Neural cell (in vitro differentiated cells): ENCODE results near the gene LIN37. TPM values are rescaled to one million over a fixed set of nuclear protein-coding genes. Genes with fewer than 3 reads are reported as not detected.
A peak's percentile ranks its signal among the peaks of the same experiment; 100 is the strongest.

Source experiments
- H2AFZ ChIP-seq: fragments of 200-600, 300-800 bp; sonication (generic), shearing (Covaris generic); 2 replicates; pipeline ENCODE4 v1.6.0; 2014; ENCODE audit warnings: low read depth, mild to moderate bottlenecking, antibody characterized with exemption, low read length, moderate library complexity
- H3F3A ChIP-seq: fragments of 200-600 bp; shearing (Covaris generic); 2 replicates; pipeline ENCODE4 v1.6.1; 2016; ENCODE audit warnings: mild to moderate bottlenecking, moderate library complexity, mixed read lengths, antibody characterized with exemption, low read length; ENCODE audit not compliant: insufficient read depth, poor library complexity, severe bottlenecking
- H3K27ac ChIP-seq: fragments of 200-600, 300-800 bp; sonication (generic), shearing (Covaris generic); 2 replicates; pipeline ENCODE4 v1.5.1; 2014; ENCODE audit warnings: mild to moderate bottlenecking, low read length, moderate library complexity
- H3K27me3 ChIP-seq: fragments of 300-800, 200-600 bp; sonication (generic), shearing (Covaris generic); 2 replicates; pipeline ENCODE4 v1.6.0; 2014; ENCODE audit warnings: mild to moderate bottlenecking, low read depth, low read length, moderate library complexity; ENCODE audit not compliant: insufficient read depth
- H3K36me3 ChIP-seq: fragments of 300-800, 200-600 bp; sonication (generic), shearing (Covaris generic); 2 replicates; pipeline ENCODE4 v1.5.1; 2014; ENCODE audit warnings: mild to moderate bottlenecking, antibody characterized with exemption, low read length, moderate library complexity; ENCODE audit not compliant: insufficient read depth
- H3K4me2 ChIP-seq: fragments of 300-800, 200-600 bp; sonication (generic), shearing (Covaris generic); 2 replicates; pipeline ENCODE4 v1.6.0; 2014; ENCODE audit warnings: mild to moderate bottlenecking, low read length
- H3K4me3 ChIP-seq: fragments of 300-800, 200-600 bp; sonication (generic), shearing (Covaris generic); 2 replicates; pipeline ENCODE4 v1.5.1; 2014; ENCODE audit warnings: mild to moderate bottlenecking, low read length, moderate library complexity
- H3K79me2 ChIP-seq: fragments of 200-600 bp; shearing (Covaris generic); replicated peaks from 2 replicates; pipeline ENCODE4 v1.6.0; 2014; ENCODE audit warnings: mild to moderate bottlenecking, low read length, moderate library complexity; ENCODE audit not compliant: insufficient read depth
- H3K9ac ChIP-seq: fragments of 300-800, 200-600 bp; sonication (generic), shearing (Covaris generic); 2 replicates; pipeline ENCODE4 v1.6.1; 2016; ENCODE audit warnings: mild to moderate bottlenecking, low read length, mixed read lengths
- H3K9me2 ChIP-seq: fragments of 200-600 bp; shearing (Covaris generic); 2 replicates; pipeline ENCODE4 v1.6.1; 2016; ENCODE audit warnings: mild to moderate bottlenecking, low read length, mixed read lengths; ENCODE audit not compliant: insufficient read depth
- H3K9me3 ChIP-seq: fragments of 200-600, 300-800 bp; sonication (generic), shearing (Covaris generic); 2 replicates; pipeline ENCODE4 v1.6.1; 2016; ENCODE audit warnings: mild to moderate bottlenecking, mixed run types, low read length, moderate library complexity, mixed read lengths
- H4K20me1 ChIP-seq: fragments of 200-600 bp; shearing (Covaris generic); 2 replicates; pipeline ENCODE4 v1.6.1; 2016; ENCODE audit warnings: mild to moderate bottlenecking, mixed run types; ENCODE audit not compliant: insufficient read depth
- EP300 ChIP-seq: fragments of 450-650 bp; conservative IDR thresholded peaks from 2 replicates; pipeline ENCODE4 v1.6.1; 2014; ENCODE audit warnings: antibody characterized with exemption, mild to moderate bottlenecking, moderate library complexity; ENCODE audit not compliant: poor library complexity, severe bottlenecking
- EZH2 ChIP-seq: fragments of 200-600, 300-800 bp; shearing (Covaris generic), sonication (generic); IDR thresholded peaks from 2 replicates; pipeline ENCODE4 v1.6.1; 2014; ENCODE audit warnings: antibody characterized with exemption, low read length, borderline replicate concordance, mild to moderate bottlenecking; ENCODE audit not compliant: insufficient read depth, poor library complexity, severe bottlenecking
- MXI1 ChIP-seq: fragments of 450-650 bp; conservative IDR thresholded peaks from 2 replicates; pipeline ENCODE4 v1.6.1; 2014; ENCODE audit warnings: antibody characterized with exemption, mild to moderate bottlenecking; ENCODE audit not compliant: poor library complexity, severe bottlenecking
- POLR2AphosphoS5 ChIP-seq: IDR thresholded peaks from 2 replicates; pipeline ENCODE4 v1.6.1; 2012
- RAD21 ChIP-seq: fragments of 450-650 bp; conservative IDR thresholded peaks from 2 replicates; pipeline ENCODE4 v1.6.1; 2014; ENCODE audit warnings: antibody characterized with exemption, mild to moderate bottlenecking, moderate library complexity
- SMC3 ChIP-seq: fragments of 450-650 bp; conservative IDR thresholded peaks from 2 replicates; pipeline ENCODE4 v1.6.1; 2014; ENCODE audit warnings: antibody characterized with exemption, mild to moderate bottlenecking, moderate library complexity; ENCODE audit not compliant: poor library complexity
- TAF1 ChIP-seq: IDR thresholded peaks from 2 replicates; pipeline ENCODE4 v1.6.1; 2012; ENCODE audit warnings: low read depth
- polyA plus RNA-seq: library from polyadenylated mRNA; depleted of rRNA; stranded (reverse); fragments of >200 nt; gene quantifications from 2 replicates; pipeline ENCODE4 v1.2.3, GENCODE V29; 2014
- TF ChIP-seq, protein P1 (sequence below): IDR thresholded peaks from 2 replicates; pipeline ENCODE4 v1.6.1; 2012; ENCODE audit warnings: borderline replicate concordance
- TF ChIP-seq, protein P2 (sequence below): fragments of 450-650 bp; IDR thresholded peaks from 2 replicates; pipeline ENCODE4 v1.5.1; 2014; ENCODE audit warnings: antibody characterized with exemption, mild to moderate bottlenecking, moderate library complexity; ENCODE audit not compliant: poor library complexity, severe bottlenecking

LIN37 gene
- polyA plus RNA-seq, 1 donor from 2014 or later = 25.7 TPM

DNA sequence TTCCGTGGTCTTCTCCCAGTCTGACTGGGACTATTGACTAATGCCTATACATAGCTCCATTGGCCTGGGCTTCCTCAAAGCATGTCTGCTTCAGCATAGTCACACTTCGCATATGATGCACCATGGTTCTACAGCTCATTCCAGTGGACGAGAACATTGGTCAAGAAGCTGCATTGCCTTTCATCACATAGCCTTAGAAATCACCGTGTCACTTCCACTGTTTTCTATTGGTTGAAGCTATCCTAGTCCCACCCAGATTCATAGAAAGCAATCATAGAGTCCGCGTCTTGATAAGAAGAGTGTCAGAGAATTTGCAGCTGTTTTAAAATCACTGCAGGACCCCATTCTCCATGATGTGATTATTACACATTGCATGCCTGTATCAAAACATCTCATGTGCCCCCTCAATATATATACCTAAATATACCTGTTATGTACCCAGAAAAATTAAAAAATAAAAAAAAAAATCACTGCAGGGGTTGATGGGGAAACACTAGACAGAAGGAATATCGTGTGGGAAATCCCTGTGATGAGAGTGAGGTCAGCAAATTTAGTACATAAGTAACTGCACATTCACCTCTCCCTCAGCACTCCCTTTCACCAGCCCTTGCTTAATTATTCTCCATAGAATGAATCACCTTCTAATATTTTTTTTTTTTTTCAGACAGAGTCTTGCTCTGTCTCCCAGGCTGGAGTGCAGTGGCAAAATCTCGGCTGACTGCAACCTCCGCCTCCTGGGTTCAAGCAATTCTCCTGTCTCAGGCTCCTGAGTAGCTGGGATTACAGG lies 24.8 kb downstream of the LIN37 start:
- Histone ChIP-seq H4K20me1 (no peaks in the 10 kb centered on the region), H3K27me3 (no peaks in the 10 kb centered on the region), H3K9me2 (no peaks in the 10 kb centered on the region), H3K9me3 (no peaks in the 10 kb centered on the region), H3K79me2 (peaks cover 24% of the 10 kb centered on the region), H3K4me3 (no peak overlapping the region), H3F3A (no peaks in the 10 kb centered on the region), H3K36me3 (no peaks in the 10 kb centered on the region), H3K9ac (no peak overlapping the region), H2AFZ (no peak overlapping the region), H3K4me2 (no peak overlapping the region), H3K27ac (no peak overlapping the region)
- TF ChIP-seq, protein P1, sequence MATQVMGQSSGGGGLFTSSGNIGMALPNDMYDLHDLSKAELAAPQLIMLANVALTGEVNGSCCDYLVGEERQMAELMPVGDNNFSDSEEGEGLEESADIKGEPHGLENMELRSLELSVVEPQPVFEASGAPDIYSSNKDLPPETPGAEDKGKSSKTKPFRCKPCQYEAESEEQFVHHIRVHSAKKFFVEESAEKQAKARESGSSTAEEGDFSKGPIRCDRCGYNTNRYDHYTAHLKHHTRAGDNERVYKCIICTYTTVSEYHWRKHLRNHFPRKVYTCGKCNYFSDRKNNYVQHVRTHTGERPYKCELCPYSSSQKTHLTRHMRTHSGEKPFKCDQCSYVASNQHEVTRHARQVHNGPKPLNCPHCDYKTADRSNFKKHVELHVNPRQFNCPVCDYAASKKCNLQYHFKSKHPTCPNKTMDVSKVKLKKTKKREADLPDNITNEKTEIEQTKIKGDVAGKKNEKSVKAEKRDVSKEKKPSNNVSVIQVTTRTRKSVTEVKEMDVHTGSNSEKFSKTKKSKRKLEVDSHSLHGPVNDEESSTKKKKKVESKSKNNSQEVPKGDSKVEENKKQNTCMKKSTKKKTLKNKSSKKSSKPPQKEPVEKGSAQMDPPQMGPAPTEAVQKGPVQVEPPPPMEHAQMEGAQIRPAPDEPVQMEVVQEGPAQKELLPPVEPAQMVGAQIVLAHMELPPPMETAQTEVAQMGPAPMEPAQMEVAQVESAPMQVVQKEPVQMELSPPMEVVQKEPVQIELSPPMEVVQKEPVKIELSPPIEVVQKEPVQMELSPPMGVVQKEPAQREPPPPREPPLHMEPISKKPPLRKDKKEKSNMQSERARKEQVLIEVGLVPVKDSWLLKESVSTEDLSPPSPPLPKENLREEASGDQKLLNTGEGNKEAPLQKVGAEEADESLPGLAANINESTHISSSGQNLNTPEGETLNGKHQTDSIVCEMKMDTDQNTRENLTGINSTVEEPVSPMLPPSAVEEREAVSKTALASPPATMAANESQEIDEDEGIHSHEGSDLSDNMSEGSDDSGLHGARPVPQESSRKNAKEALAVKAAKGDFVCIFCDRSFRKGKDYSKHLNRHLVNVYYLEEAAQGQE = no peak
- TF ChIP-seq EP300 = no peak
- no peak for TF ChIP-seq MXI1
- TF ChIP-seq POLR2AphosphoS5 = no peak
- TF ChIP-seq, protein P2, sequence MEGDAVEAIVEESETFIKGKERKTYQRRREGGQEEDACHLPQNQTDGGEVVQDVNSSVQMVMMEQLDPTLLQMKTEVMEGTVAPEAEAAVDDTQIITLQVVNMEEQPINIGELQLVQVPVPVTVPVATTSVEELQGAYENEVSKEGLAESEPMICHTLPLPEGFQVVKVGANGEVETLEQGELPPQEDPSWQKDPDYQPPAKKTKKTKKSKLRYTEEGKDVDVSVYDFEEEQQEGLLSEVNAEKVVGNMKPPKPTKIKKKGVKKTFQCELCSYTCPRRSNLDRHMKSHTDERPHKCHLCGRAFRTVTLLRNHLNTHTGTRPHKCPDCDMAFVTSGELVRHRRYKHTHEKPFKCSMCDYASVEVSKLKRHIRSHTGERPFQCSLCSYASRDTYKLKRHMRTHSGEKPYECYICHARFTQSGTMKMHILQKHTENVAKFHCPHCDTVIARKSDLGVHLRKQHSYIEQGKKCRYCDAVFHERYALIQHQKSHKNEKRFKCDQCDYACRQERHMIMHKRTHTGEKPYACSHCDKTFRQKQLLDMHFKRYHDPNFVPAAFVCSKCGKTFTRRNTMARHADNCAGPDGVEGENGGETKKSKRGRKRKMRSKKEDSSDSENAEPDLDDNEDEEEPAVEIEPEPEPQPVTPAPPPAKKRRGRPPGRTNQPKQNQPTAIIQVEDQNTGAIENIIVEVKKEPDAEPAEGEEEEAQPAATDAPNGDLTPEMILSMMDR = no peak
- TF ChIP-seq SMC3 = no peak
- no peak for TF ChIP-seq EZH2
- no peak for TF ChIP-seq TAF1
- TF ChIP-seq RAD21 = no peak

DNA sequence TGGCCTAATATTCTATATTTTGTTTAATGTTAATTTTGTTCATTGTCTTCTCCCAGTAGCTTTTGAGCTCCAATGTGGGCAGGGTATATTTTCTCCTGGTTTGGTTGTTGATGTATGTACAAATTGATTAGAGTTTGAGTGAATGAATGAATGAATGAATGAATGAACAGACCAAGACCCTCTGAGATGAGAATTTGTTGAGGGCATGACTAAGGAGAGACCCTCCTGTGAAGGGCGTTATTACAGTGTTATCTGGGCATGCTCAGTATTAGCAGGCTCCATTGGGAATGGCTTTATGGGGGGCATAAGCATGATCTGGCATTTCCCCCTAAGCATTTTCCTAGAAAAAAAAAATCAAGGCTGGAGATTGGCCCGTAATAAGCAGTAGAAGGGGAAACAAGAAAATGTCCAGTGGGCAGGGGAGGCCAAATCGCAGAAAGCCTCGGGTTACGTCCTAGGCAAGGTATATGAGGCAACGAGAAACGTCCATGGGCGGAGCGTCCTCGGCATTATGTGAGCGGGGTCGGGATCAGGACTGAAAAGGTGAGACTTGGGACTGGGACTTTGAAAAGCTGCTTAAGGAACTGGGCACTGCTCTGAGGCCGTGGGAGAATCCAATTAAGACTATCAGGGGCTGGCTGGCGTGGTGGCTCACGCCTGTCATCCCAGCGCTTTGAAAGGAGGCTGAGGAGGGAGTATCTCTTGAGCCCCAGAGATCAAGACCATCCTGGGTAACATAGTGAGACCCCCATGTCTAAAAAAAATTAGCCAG lies 26.1 kb downstream of the LIN37 start:
- Histone ChIP-seq H3K36me3 (no peaks in the 10 kb centered on the region), H3K27me3 (no peaks in the 10 kb centered on the region), H3K4me2 (peak overlapping the region; percentile 58), H3K9me3 (no peaks in the 10 kb centered on the region), H3K9ac (peak overlapping the region; percentile 53), H3K79me2 (peaks cover 25% of the 10 kb centered on the region), H3F3A (no peaks in the 10 kb centered on the region), H3K27ac (peak overlapping the region; percentile 57), H2AFZ (peak overlapping the region; percentile 53), H3K4me3 (peak overlapping the region; percentile 86), H4K20me1 (no peaks in the 10 kb centered on the region), H3K9me2 (no peaks in the 10 kb centered on the region)
- TF ChIP-seq TAF1 = no peak
- no peak for TF ChIP-seq MXI1
- no peak for TF ChIP-seq RAD21
- TF ChIP-seq EZH2 = no peak
- TF ChIP-seq, protein P2 = no peak
- TF ChIP-seq, protein P1 = no peak
- no peak for TF ChIP-seq SMC3
- no peak for TF ChIP-seq EP300
- TF ChIP-seq POLR2AphosphoS5 = no peak
